Gastroesophageal sphincter (tissue), 4 donors: Measurements from ENCODE around the gene NAALADL1. TPM values are rescaled to one million over a fixed set of nuclear protein-coding genes. Genes with fewer than 3 reads are reported as not detected.

Experiments used
- ATAC-seq: fragments of 150-250 bp; one replicate; pipeline ENCODE4 v1.9.1; 2016; ENCODE audit warnings: mild to moderate bottlenecking, moderate library complexity
- H3K27ac ChIP-seq, 4 donors: fragments of 200-600 bp; sonication (generic) in 3 of 4; 1 replicate in 3 of 4; 2 replicates in 1 of 4; pipeline ENCODE4 v1.5.1; 2016 to 2019
- H3K27me3 ChIP-seq: fragments of 200-600 bp; sonication (generic); one replicate; pipeline ENCODE4 v1.5.1; 2019
- H3K36me3 ChIP-seq, 2 donors: fragments of 200-600 bp; sonication (generic); one replicate each; pipeline ENCODE4 v1.5.1; 2019; ENCODE audit warnings: control low read depth in 1 of 2
- H3K4me1 ChIP-seq, 3 donors: fragments of 200-600 bp; sonication (generic); 1 replicate in 2 of 3; 2 replicates in 1 of 3; pipeline ENCODE4 v1.5.1; 2016 to 2019; ENCODE audit warnings: control low read depth in 2 of 3
- H3K4me3 ChIP-seq, 2 donors: fragments of 200-600 bp; sonication (generic); one replicate each; pipeline ENCODE4 v1.5.1; 2019; ENCODE audit warnings: mild to moderate bottlenecking in 1 of 2, moderate library complexity in 1 of 2
- H3K9me3 ChIP-seq, 3 donors: fragments of 200-600 bp; sonication (generic); one replicate each; pipeline ENCODE4 v1.5.1; 2017 to 2019; ENCODE audit warnings: control low read depth in 2 of 3
- EP300 ChIP-seq: sonication (generic); formaldehyde crosslinking; IDR thresholded peaks from one replicate; pipeline ENCODE4 v1.6.1; 2017; ENCODE audit warnings: antibody characterized with exemption, mild to moderate bottlenecking
- POLR2A ChIP-seq, 2 donors: fragments of 450-650 bp; IDR thresholded peaks; one replicate each; pipeline ENCODE4 v1.6.1; 2017; ENCODE audit warnings: antibody characterized with exemption in 2 of 2, mild to moderate bottlenecking in 2 of 2, moderate library complexity in 1 of 2
- POLR2AphosphoS5 ChIP-seq: sonication (generic); formaldehyde crosslinking; IDR thresholded peaks from one replicate; pipeline ENCODE4 v1.6.1; 2017; ENCODE audit warnings: antibody characterized with exemption
- WGBS, 2 donors: methylation state at CpG; one replicate each; pipeline ENCODE4 v1.1.5; 2018; ENCODE audit warnings: low coverage in 1 of 2; 5-methylcytosine and 5-hydroxymethylcytosine counted together
- total RNA-seq, 4 donors: library from RNA; depleted of rRNA; stranded (reverse); fragments of >200 nt; gene quantifications; one replicate each; pipeline ENCODE4 v1.1.0, GENCODE V29; 2016
- TF ChIP-seq, protein P1 (sequence below), 4 experiments: fragments of 200-600 bp in 2 of 4; fragments of 450-650 bp in 2 of 4; sonication (generic) in 1 of 4; IDR thresholded peaks; one replicate each; pipeline ENCODE4 v1.5.1; 2017 to 2019; ENCODE audit warnings: antibody characterized with exemption in 4 of 4, mild to moderate bottlenecking in 2 of 4, moderate library complexity in 2 of 4

NAALADL1 gene
- total RNA-seq, 4 donors from 2014 or later = 21.8 to 38.5 (median 29.0) TPM

- 30 to 79% methylated on average over 2 of the region's 4 CpGs for WGBS, 2 donors
These were observed 13.7 kb upstream of the NAALADL1 start for GRCh38 chr11:65071907-65072630.

GRCh38 chr11:65069217-65069616, 10.9 kb upstream of the NAALADL1 start:
- WGBS, 2 donors = 54 to 69% methylated on average over 4 to 9 of the region's 9 CpGs
- Histone ChIP-seq H3K9me3 (no peaks in the 10 kb centered on the region), H3K4me1 (no peaks in the 10 kb centered on the region), H3K4me3 (no peak overlapping the region), H3K36me3 (no peaks in the 10 kb centered on the region), H3K27me3 (no peaks in the 10 kb centered on the region), H3K27ac (no peak overlapping the region)
- TF ChIP-seq POLR2A (IDR thresholded peaks at IDR 0.05) (no peak), EP300 (no peak), POLR2AphosphoS5 (no peak)
- TF ChIP-seq, protein P1, sequence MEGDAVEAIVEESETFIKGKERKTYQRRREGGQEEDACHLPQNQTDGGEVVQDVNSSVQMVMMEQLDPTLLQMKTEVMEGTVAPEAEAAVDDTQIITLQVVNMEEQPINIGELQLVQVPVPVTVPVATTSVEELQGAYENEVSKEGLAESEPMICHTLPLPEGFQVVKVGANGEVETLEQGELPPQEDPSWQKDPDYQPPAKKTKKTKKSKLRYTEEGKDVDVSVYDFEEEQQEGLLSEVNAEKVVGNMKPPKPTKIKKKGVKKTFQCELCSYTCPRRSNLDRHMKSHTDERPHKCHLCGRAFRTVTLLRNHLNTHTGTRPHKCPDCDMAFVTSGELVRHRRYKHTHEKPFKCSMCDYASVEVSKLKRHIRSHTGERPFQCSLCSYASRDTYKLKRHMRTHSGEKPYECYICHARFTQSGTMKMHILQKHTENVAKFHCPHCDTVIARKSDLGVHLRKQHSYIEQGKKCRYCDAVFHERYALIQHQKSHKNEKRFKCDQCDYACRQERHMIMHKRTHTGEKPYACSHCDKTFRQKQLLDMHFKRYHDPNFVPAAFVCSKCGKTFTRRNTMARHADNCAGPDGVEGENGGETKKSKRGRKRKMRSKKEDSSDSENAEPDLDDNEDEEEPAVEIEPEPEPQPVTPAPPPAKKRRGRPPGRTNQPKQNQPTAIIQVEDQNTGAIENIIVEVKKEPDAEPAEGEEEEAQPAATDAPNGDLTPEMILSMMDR (IDR thresholded peaks at IDR 0.05) = no peak
- no peak for ATAC-seq

More at GRCh38 chr11:65071907-65072630, 13.7 kb upstream of the NAALADL1 start:
- no peaks in the 10 kb centered on the region for H3K36me3 ChIP-seq
- ATAC-seq = no peak
- H3K4me1 ChIP-seq = no peaks in the 10 kb centered on the region
- no peak for TF ChIP-seq POLR2A (IDR thresholded peaks at IDR 0.05)
- no peak overlapping the region for H3K27ac ChIP-seq
- no peaks in the 10 kb centered on the region for H3K27me3 ChIP-seq
- no peaks in the 10 kb centered on the region for H3K9me3 ChIP-seq
- no peak overlapping the region for H3K4me3 ChIP-seq

DNA sequence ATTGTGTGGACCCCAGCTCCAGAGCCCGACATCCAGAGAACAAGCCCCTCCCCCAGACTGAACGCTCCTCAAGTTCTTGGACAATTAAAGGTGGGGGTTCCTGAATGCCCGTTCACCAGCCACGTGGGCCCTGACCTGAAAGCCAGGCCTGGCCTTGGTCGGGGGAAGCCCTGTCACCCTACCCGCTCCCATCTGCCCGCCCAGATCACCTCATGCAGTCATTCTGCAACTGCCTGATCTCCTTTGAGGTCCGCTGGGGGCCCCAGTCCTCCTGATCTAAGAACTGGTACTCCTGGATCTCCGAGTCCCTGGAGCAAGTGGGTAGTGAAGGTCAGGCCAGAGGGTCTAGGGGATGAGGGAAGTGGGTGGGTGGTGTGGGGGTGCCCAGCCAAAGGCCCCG, 9.1 kb upstream of the NAALADL1 start:
- Histone ChIP-seq H3K36me3 (no peaks in the 10 kb centered on the region), H3K27ac (no peak overlapping the region), H3K9me3 (no peaks in the 10 kb centered on the region), H3K4me1 (no peaks in the 10 kb centered on the region), H3K27me3 (no peaks in the 10 kb centered on the region), H3K4me3 (no peak overlapping the region)
- TF ChIP-seq, protein P1 (IDR thresholded peaks at IDR 0.05) = no peak
- no peak for TF ChIP-seq POLR2AphosphoS5
- TF ChIP-seq EP300 = no peak
- no peak for TF ChIP-seq POLR2A (IDR thresholded peaks at IDR 0.05)
- WGBS, 2 donors = 60% methylated on average over 3 of the region's 10 CpGs; no CpG with 5 or more reads in 1 of the 2 donors
- ATAC-seq = no peak

DNA sequence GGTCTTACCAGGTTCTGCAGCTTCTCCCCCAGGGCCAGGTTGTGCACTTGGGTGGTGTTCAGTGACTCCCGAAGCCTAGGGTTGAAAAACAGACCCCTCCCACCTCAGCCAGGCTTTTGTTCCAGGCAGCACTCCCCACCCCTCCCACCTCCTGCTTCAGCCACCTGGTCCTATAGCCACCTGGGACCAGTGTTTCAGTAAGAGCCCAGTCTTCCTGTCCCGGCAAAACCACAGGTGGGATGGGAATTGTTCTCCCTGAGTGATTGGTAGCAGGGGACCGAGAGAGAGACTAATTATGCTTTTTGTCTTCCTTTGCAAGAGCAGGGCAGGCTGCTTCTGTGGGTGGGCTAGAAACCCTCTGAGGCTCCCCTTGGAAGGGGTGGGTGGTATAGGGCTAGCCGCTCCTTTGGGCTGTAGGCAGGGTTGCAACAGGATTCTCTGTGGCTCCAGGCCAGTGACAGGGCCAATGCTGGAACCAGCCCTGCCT, 8.5 kb upstream of the NAALADL1 start:
- 17% methylated on average over 1 of the region's 4 CpGs; no CpG with 5 or more reads in 1 of the 2 donors for WGBS, 2 donors
- no peak for ATAC-seq

DNA sequence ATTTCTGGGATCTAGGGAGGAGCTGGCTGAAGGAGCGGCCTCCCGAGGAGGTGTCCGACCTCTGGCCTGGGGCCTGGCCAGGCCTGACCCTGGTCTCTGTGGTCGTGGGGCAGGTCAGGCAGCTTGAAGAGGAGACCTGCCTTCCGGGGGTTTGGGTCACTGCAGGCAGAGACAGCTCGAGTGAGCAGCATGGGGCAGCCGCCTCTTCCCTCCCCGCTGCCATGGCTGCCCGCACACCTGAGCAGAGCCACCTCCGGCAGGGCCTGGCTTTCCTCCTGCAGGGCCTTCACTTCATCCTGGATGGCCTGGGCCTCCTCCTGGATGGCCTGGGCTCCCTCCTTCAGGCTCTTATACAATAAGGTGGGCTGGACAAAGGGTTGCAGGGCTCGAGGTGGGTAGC, 8.0 kb upstream of the NAALADL1 start:
- H3K9me3 ChIP-seq = no peaks in the 10 kb centered on the region
- H3K27ac ChIP-seq = no peak overlapping the region
- H3K27me3 ChIP-seq = no peaks in the 10 kb centered on the region
- no peak for ATAC-seq
- H3K4me3 ChIP-seq = no peak overlapping the region
- TF ChIP-seq EP300 (no peak), POLR2AphosphoS5 (no peak), POLR2A (IDR thresholded peaks at IDR 0.05) (no peak)
- TF ChIP-seq, protein P1 (IDR thresholded peaks at IDR 0.05) = no peak
- no CpG with 5 or more reads among the region's 11 CpGs for WGBS, 2 donors
- H3K4me1 ChIP-seq = no peaks in the 10 kb centered on the region
- no peaks in the 10 kb centered on the region for H3K36me3 ChIP-seq

More for the DNA sequence above, 8.5 kb upstream of the NAALADL1 start:
- Histone ChIP-seq H3K4me3 (no peak overlapping the region), H3K9me3 (no peaks in the 10 kb centered on the region), H3K27me3 (no peaks in the 10 kb centered on the region), H3K36me3 (no peaks in the 10 kb centered on the region), H3K27ac (no peak overlapping the region), H3K4me1 (no peaks in the 10 kb centered on the region)
- TF ChIP-seq POLR2AphosphoS5 (no peak), EP300 (no peak), POLR2A (IDR thresholded peaks at IDR 0.05) (no peak)
- TF ChIP-seq, protein P1 (IDR thresholded peaks at IDR 0.05) = no peak
